ENCODE measurements around the gene KCNN4. TPM values are rescaled to one million over a fixed set of nuclear protein-coding genes. Genes with fewer than 3 reads are reported as not detected.

KCNN4 gene
- total RNA-seq, 4 donors from 2014 or later = 0.74 to 19.1 (median 2.6) TPM

- DNase-seq (ENCODE audit: low spot score) (no peak), ATAC-seq (ENCODE audit: low FRiP score) (no peak)
These were observed 16.8 kb upstream of the KCNN4 start for GRCh38 chr19:43797556-43797955.

GRCh38 chr19:43797118-43797517 is 16.3 kb upstream of the KCNN4 start:
- no peak for DNase-seq (ENCODE audit: low spot score)
- no peak for ATAC-seq (ENCODE audit: low FRiP score)
- no peak for TF ChIP-seq CTCF (IDR thresholded peaks at IDR 0.05)

More at GRCh38 chr19:43797556-43797955, 16.8 kb upstream of the KCNN4 start:
- TF ChIP-seq CTCF (IDR thresholded peaks at IDR 0.05) = no peak

- no peak for DNase-seq (ENCODE audit: low spot score)
- ATAC-seq (ENCODE audit: low FRiP score) = no peak
- no peak for TF ChIP-seq CTCF (IDR thresholded peaks at IDR 0.05)
These were observed 9.8 kb upstream of the KCNN4 start for GRCh38 chr19:43790587-43790986.

- no peak for ATAC-seq (ENCODE audit: low FRiP score)
- no peak for TF ChIP-seq CTCF (IDR thresholded peaks at IDR 0.05)
- no peak for DNase-seq (ENCODE audit: low spot score)
These were observed 8.3 kb upstream of the KCNN4 start for GRCh38 chr19:43789029-43789428.

- DNase-seq (ENCODE audit: low spot score) = no peak
- no peak for ATAC-seq (ENCODE audit: low FRiP score)
- no peak for TF ChIP-seq CTCF (IDR thresholded peaks at IDR 0.05)
These were observed 5.9 kb upstream of the KCNN4 start for GRCh38 chr19:43786665-43787064.

GRCh38 chr19:43784981-43785808 is 4.4 kb upstream of the KCNN4 start:
- peak in 2 of 3 donors; percentile 60 to 70 for TF ChIP-seq CTCF (IDR thresholded peaks at IDR 0.05)
- no peak for DNase-seq (ENCODE audit: low spot score)
- ATAC-seq (ENCODE audit: low FRiP score) = peak; percentile 57
